Liver (tissue), 3 donors: ENCODE data around the gene ACCSL.

Experiments
- JUND ChIP-seq, 2 donors: IDR thresholded peaks; 2 replicates each; pipeline ENCODE4 v1.6.1; 2016; ENCODE audit warnings: antibody characterized with exemption in 2 of 2
- RAD21 ChIP-seq, 2 donors: IDR thresholded peaks; 2 replicates each; pipeline ENCODE4 v1.6.1; 2016; ENCODE audit warnings: antibody characterized with exemption in 2 of 2, mild to moderate bottlenecking in 2 of 2
- REST ChIP-seq: IDR thresholded peaks from 2 replicates; pipeline ENCODE4 v1.6.1; 2016; ENCODE audit warnings: antibody characterized with exemption, mild to moderate bottlenecking
- TAF1 ChIP-seq: conservative IDR thresholded peaks from 2 replicates; pipeline ENCODE4 v1.6.1; 2016; ENCODE audit warnings: antibody characterized with exemption, mild to moderate bottlenecking
- YY1 ChIP-seq: IDR thresholded peaks from 2 replicates; pipeline ENCODE4 v1.6.1; 2016; ENCODE audit warnings: antibody characterized with exemption, mild to moderate bottlenecking
- TF ChIP-seq, protein P1 (sequence below): fragments of 150-350 bp; IDR thresholded peaks from 2 replicates; pipeline ENCODE4 v1.5.1; 2017; ENCODE audit warnings: improper control_type of control experiment, low read depth, low read length; ENCODE audit not compliant: missing input control
- donor health status: healthy.
- donor health status: healthy.

GRCh38 chr11:44094260-44094868, 46.6 kb downstream of the ACCSL start:
- TF ChIP-seq, protein P1, sequence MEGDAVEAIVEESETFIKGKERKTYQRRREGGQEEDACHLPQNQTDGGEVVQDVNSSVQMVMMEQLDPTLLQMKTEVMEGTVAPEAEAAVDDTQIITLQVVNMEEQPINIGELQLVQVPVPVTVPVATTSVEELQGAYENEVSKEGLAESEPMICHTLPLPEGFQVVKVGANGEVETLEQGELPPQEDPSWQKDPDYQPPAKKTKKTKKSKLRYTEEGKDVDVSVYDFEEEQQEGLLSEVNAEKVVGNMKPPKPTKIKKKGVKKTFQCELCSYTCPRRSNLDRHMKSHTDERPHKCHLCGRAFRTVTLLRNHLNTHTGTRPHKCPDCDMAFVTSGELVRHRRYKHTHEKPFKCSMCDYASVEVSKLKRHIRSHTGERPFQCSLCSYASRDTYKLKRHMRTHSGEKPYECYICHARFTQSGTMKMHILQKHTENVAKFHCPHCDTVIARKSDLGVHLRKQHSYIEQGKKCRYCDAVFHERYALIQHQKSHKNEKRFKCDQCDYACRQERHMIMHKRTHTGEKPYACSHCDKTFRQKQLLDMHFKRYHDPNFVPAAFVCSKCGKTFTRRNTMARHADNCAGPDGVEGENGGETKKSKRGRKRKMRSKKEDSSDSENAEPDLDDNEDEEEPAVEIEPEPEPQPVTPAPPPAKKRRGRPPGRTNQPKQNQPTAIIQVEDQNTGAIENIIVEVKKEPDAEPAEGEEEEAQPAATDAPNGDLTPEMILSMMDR: peak; percentile 74
- TF ChIP-seq JUND (IDR thresholded peaks at IDR 0.05): no peak
- TF ChIP-seq YY1: no peak
- no peak for TF ChIP-seq TAF1
- TF ChIP-seq RAD21 (IDR thresholded peaks at IDR 0.05): peak; percentile 85 to 89
- no peak for TF ChIP-seq REST
